CD4-positive, alpha-beta T cell treated with Interleukin-12 subunit alpha and Interleukin-12 subunit beta, for 1 hour (primary cell): ENCODE results near the gene IL17REL.

Source experiments
- DNase-seq: peaks from one replicate; pipeline ENCODE4 v3.0.0-alpha.2; 2020

Gene IL17REL

DNA sequence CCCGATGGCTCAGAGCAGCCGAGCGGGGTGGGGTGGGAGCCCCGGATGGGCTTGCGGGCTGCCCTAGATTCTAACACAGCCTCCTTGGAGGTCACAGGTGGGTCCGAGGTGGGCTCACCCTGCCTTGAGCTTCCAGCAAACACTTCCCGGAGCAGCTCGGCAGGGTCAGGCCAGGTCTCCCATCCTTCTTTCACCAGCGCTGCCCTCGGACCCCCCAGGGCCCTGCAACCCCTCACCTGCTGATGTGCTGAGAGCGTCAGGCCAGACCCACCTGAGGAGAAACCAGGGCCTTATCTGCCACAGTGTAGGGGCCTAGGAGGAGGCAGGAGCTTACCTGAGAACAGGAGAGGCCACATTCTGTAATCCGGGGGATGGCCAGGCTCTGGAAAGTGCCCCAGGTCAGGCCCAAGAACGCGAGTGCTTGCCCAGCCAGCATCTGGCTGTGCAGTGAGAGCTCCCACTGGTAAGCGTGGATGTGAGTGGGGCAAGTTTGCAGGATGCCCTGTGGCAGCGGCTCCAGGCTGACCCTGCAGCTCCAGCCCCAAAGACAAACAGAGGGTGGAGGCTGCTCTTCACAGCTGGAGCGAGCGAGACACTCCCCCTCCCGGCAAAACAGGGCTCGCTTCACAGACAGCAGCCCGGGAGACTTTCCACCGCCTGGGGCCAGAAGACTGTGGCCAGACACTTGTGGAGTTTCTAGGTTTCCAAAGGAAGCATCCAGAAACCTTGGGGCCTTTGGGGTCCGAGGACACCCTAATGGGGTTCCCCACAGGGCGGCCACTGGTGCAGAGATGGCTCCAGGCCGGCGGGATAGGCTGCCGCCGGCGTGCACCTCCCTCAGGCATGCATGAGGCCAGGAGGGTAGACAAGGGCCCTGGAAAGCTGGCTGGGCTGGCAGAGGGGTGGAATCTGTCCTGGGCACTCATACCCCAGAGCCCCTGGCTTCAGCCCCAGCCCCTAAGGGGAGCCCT lies at the start of gene IL17REL:
IL17REL (minus strand) TSS at position 555 of the 971 bp plus-strand sequence; CDS start at position 436, 119 bp downstream.
- DNase-seq: no peak

DNA sequence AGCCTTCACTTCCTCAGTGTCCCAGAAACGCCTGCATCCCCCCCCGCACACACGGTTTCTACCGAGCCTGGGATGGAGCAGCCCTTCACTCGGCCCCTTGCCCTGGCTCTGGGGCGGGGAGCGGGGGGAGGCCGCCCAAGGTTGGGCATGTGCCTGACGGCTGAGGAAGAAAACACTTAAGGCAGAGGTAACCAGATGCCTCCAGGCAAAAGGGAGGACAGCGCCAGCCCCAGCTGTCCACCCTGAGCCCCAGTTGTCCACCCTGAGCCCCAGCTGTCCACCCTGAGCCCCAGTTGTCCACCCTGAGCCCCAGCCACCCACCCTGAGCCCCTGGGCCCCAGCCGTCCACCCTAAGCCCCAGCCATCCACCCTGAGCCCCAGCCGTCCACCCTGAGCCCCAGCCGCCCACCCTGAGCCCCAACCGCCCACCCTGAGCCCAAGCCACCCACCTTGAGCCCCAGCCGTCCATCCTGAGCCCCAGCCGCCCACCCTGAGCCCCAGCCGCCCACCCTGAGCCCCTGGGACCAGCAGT lies 49.3 kb upstream of the IL17REL start:
- no peak for DNase-seq

DNA sequence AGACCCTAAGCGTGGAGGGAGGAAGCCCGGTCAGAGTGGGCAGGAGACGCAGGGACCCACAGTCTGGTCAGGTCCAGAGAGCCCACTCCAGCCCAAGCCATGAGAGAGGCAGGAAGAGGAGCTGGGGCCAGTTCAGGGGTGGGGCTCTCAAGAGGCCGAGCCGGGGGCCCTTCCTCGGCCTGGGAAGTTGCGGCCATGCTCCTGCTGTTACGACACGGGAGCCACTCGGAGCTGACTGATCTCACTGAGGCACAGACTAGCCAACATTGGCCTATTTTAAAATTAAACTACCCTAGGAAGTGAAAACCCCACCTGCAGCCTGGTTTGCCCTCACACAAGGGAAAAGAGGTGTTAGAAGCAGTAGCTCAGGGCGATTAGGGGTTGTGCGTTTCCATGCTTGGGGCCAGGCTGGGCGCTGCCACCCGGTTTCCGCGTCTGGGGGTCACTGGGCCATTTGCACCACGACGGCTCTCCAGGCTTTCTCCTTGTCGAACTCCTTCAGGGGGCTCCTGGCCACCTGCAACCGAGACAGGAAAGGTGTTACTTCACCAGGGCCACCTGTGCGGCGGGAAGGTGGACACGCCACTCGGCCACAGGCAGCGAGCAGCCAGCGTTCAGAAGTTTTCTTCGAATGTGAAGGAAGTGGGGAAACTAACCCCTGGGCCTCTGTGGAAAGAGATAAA lies 48.7 kb upstream of the IL17REL start:
- no peak for DNase-seq

DNA sequence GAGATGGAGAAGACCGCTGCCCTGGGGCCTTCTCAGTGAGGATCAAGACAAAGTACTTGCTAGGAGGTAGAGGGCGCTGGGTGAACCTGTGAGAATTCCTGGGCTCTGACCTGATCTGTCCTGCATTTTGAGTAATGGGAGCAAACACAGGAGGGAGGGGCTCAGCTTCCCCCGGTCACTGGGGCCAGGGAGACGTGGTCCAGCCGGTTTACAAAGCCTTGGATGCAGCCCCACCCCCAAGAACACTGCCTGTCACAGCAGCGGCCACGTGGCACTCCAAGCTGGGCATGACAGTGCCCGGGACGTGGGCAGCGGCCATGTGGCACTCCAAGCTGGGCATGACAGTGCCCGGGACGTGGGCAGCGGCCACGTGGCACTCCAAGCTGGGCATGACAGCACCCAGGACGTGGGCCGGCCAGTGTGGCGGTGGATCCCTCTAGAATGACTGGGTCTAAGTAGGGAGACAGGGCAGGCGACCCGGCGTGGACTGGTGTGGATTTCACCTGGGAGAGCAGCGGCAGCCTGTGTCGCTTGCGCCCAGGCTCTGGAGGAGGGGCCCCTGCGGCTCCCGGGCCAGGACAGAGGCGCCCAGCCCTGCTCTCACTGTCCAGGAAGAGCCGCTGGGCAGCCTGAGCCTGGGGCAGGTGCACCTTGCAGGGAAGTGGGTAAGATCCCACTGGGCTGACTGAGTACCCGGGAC lies 48.0 kb upstream of the IL17REL start:
- no peak for DNase-seq

DNA sequence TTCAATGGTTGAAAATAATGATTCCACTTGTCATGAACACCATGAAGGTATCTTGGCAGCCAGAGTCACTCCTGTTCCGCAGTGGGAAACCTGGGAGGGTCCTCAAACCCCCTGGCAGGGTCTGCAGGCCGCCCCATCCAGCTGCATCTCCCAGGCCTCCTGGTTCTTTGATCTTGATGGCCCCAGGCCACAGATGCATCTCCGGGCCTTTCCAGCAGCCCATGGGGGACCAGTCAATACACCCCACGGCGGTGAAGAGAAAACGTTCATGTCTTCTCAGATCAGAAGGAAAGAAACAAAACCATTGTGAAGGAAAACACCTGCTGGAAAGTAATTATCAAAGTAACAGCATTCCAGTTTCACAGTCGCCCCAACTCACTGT lies 47.3 kb upstream of the IL17REL start:
- no peak for DNase-seq

DNA sequence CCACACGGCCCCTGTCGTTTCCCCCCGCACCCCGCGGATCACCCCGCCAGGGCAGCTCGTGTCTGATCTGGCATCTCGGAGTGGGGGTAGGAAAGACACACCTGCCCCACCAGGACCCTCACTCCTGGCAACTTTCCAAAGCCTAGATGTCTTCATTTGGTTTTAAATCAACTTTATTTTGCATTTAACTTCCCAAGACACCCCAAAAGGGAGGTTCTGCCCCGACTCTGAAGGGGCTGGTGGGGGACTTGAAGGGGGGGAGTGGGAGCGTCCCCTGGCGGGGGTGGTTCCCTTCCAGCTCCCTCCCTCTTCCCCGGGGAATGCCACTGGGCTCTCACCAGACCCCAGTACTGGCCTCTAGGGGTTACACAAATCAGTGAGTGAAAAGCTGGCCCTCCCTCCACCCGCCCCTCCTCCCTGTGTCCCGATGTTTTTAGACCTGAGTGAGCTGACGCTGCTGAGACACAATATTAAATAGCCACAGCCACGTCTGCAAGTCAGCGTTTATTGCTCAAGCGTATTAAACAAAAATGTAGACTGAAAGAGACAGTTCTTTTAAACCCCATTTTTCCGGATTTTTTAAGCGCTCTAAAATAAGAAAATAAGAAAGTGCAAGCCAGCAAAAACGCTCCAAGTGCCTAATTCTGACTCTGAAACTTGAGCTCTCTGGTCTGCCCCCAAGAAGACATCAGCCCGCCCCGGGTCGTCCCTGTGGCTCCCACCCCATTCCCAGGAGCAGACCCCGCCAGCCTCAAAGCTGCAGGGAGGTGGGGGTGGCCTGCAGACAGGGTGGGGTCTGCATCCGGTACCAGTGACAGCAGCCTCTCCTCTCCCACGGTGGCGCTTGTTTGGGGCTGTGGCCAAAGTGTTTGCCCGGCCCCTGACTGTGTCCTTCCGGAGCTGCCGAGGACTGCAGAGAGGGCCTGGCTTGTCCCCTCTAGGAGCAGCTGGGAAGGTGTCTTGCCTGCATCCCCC lies 46.6 kb upstream of the IL17REL start:
- no peak for DNase-seq

DNA sequence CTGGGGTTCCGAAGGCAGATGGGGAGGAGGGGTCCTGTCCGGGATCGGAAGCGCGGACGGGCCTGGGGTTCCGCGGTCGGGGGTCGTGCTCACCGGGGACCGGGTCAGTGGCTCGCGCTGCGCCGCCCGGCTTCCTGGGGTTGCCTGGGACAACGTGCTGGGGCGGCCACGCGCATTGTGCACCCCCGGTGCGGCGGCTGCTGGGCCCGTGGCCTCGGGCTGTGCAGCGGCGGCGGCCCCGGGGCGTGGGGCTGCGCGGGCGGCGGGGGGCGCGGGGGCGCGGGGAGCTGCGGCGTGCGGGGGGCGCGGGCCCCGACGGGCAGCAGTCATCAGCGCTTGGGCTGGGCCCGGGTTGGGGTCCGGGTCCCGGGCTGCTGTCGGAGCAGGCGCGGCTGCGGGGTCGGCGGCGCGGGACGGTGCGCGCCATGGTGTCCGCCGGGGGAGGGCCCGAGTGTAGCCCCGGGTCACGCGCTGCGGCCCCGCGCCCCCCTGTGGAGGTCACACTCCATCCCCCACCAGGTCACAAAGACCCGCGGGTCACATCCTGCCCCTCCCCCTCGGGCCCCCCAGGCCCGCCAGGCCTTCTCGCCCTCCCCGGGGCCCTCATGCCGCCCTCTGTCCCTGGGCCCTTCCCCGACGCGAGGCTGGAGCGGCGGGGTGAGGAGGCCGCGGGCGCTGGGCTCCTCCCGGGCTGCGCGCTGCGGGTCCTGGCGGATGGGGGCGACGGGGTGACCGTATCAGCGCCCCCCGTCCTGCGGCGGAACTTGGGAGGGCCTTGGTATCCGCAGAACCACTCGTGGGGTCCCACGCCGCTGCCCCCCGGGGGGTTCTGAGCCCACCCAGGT lies 45.7 kb upstream of the IL17REL start, which contains the start of gene TTLL8:
TTLL8 (minus strand) TSS at position 238 of the 845 bp plus-strand sequence.
- DNase-seq: no peak

DNA sequence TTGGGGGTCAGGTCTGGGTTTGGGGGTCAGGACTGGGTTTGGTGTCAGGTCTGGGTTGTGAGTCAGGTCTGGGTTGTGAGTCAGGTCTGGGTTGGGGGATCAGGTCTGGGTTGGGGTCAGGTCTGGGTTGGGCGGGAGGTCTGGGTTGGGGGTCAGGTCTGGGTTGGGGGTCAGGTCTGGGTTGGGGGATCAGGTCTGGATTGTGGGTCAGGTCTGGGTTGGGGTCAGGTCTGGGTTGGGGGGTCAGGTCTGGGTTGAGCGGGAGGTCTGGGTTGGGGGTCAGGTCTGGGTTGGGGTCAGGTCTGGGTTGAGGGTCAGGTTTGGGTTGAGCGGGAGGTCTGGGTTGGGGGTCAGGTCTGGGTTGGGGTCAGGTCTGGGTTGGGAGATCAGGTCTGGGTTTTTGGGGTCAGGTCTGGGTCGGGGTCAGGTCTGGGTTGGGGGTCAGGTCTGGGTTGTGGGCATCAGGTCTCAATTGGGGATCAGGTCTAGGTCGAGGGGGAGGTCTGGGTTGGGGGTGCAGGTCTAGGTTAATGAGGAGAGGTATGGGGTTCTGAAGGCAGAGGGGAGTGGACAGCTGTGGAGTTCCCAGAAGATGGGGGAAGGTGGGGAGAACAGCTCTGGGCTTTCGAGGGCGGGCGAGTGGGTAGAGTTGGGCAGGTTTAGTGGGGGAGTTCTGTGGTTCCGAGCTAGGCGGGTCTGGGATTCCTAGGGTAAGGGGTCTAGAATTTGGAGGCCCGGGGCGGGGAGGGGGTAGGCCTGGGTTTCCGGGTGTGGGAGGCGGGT lies 44.9 kb upstream of the IL17REL start:
- no peak for DNase-seq

DNA sequence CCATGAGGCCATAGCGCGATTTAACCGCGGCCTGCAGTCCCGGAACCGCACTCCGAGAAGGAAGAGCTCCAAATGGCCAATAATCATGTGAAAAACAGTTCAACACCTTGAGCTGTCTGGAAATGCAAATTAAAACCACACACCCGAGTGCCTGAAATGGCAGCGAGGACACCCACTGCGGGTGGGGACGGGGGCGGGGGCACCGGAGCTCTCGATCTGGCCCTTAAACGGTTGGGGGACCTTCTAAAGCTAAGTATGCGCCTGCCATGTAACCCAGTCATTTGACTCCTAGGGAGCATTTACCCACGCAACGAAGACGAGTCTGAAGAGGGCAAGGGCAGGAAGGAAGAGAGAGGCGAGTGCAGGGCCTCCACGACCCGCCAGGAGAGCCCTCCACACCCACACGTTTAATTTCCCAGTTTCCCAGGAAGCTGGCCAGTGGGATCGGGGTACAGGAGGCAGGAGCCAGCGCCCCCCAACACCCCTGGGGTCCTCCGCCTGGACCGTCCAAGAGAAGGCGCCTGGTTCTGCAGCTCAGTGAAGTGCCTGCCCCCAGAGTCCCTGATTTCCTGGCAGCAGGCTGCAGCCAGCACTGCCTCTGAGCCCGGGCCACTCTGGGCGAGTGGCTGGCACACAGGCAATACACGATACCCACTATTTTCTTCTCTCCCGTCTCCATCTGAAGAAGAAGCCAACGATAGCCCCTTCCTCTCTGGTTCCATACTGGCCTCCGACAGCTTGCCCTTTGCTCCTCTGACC lies 43.8 kb upstream of the IL17REL start:
- DNase-seq: no peak

DNA sequence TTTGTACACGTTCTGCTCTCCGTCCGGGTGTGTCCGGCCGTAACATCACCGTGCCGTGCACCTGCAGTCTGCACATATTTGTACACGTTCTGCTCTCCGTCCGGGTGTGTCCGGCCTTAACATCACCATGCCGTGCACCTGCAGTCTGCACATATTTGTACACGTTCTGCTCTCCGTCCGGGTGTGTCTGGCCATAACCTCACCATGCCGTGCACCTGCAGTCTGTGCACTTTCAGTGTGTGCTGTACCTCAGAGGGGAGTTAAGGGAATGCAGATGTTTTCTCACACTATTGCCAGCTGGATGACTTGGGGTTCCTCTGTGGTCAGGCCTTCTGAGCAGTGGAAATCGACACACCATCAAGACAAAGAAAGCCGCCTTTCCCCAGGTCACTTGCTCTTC lies 41.3 kb upstream of the IL17REL start:
- no peak for DNase-seq

DNA sequence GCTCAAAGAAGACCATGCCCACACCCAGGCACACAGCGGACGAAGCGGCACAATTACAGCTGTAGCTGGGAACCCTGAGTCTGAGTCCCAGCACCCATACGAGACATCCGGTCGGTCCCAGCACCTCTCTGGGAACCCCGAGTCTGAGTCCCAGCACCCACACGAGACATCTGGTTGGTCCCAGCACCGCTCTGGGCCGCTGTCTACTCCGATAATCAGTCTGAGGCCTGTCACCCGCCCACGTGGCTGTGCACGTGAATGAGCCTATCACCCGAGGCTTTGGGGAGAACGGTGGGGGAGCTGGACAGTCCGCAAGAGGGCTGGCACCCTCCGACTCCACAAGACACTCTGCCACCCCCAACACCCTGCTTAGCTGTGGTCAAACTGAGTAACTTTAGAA lies 39.4 kb upstream of the IL17REL start:
- DNase-seq: no peak

DNA sequence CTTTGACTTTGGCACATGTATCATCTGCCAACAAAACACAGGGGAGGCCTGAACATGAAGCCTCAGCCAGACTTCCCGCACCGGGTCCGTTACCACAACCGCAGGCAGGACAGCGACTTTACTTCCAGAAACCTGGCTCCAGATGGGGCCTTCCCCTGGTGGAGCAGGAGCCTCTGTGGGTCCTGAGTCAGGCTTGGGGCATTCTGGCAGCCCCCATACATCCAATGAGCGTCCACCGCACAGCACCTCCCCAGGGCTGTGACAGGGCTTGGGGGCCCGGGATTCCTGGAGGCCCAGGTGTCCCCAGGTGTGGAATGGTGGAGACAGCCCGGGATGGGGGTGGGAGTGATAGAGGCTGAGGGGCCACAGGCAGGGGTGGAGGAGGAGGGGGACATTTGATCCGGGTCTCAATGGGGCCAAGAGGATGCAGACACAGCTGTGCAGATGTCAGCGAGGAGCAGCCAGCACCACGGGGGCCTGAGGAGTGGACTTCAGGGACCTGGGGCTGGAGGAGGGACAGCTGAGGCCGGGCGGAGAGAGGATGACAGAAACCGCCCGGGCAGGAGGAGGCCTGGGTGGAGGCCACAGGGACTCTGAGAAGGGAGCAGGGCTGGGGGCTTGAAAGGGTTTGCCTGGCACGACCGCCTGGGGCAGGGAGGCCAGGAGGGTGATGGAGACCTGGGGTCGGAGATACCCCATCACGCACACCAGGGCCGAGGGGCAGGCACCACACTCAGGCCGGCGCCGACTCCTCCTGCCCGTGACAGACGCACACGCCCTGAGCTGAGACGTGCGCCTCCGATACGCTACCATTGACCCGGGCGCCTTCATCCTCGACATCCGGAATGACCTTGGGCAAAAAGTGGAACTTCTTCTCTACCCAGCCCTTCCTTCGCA lies 37.0 kb upstream of the IL17REL start:
- DNase-seq: no peak

DNA sequence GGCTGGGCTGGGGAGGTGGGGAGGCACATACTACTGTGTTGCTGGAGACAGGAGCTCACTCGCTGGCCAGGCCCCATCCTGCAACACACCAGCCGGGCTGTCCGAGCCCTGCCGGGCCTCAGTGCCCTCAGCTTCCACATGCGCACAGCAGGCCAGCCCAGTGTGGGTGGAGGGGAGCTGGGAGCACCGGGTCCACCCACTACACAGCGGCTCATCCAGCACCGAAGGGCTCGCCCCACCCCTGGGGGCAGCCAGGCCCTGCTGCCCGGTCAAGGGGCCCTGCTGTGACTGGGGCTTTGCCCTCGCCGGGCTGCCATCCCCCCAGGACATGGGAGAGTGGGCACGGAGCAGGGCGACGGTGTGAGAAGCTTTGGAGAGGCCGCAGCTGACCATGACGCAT lies 36.3 kb upstream of the IL17REL start:
- DNase-seq: no peak

DNA sequence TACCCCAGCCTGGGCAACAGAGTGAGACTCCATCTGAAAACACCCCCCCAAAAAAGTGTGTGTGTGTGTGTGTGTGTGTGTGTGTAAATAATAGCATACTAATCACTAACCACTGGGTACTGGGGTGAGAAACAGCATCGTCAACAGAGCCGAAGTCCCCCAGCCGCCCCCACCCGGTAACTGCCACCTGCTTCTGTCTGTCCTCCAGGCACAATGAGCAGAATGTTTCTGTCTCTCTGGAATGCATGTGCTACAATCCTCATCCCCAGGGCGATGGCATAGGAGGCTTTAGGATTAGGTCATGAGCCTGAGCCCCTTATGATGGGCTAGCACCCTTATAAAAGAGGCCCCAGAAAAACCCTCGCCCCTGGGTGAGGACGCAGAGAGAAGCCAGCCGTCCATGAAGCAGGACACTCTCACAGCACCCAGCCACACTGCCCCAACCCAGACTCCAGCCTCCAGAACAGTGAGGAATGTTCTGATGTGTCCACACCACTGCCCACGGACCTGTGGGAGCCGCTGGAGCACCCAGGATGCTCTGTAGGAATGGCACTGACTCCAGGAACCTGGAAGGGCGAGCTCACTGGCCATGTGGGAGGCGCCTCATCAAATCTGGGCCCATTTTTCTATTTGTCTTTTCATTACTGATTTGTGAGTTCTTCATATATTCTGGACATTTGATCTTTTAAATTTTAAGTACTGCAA lies 35.6 kb upstream of the IL17REL start:
- no peak for DNase-seq

DNA sequence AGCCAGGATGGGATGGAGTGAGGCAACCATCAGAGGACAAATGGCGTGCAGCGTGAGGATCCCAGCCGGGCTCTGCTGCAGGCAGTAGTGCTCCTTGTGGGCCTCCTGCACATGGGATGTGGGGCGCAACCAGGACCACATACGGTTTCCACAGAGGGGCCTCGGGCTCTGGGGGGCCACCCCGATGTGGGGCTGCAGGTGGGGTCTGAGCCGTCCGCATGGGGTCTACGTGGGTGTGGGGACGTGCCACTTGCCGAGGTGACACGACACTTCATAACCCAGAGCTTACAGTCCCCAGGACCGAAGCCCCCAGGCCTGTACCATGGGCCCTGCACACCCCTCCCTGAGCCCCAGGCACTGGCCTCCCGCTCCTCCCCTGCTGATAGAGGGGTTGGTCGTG lies 34.8 kb upstream of the IL17REL start:
- DNase-seq: no peak

DNA sequence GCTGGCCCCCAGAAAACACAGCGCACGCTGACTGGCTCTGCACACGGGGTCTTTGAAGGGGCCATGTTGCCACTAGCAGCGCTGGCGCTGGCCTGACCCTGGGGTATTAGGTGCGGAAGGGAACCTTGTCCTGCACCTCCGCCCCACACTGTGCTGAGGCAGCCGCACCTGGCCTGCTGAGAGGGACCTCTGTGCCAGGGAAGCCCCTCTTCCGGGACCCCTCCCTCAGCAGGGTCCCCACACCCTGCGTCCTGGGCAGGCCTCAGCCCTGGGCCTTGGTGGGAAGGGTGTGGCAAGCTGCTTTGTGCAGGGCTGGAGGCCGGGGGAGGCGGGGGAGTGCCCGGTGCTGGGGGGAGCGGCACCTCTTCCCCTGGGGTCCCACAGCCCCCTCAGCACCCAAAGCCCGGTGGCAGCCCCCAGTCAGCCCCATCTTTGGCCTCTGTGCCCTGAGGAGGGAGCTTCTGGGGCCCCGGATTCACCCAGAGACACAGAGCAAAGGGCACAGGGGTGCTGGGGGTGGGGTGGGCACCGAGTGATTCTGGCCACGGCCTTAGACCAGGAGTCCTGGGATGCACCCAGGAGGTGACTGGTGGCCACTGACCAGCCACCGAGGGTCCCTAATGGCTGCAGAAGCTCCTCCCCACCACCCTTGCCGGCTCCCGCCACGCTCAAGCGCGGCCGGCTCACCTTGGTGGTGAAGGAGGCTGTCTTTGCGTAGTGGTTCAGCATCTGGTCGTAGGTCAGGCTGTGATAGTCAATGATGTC lies 34.1 kb upstream of the IL17REL start:
- DNase-seq: no peak

DNA sequence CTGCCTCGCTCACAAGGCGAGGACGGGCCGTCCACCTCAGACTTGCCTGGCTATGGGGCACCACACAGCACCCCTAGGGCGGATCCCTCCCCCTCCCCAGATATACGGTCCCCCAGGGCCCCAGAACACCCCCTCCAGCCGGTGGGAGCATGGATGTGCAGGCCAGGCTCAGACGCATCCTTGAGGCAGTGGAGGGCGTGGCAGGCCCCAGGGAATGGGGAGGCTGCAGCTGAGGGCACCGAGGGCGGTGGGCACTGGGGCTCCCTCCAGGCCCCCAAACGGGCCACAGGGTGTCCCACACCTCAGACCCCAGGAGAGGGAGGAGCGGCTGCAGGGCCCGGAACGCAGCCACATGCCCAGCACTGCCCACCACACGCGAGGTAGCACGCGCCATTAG lies 33.5 kb upstream of the IL17REL start:
- DNase-seq: no peak
